HEK293T (cell line): ENCODE data around the gene ADAMTS17.

Experiments used
- FOXA1 ChIP-seq: fragments of 450-650 bp; IDR thresholded peaks from 2 replicates; pipeline ENCODE4 v1.6.1; 2016; ENCODE audit warnings: mild to moderate bottlenecking
- HDGF ChIP-seq: fragments of 450-650 bp; IDR thresholded peaks from 2 replicates; pipeline ENCODE4 v1.6.1; 2017; ENCODE audit warnings: antibody characterized with exemption, borderline replicate concordance
- L3MBTL2 ChIP-seq: fragments of 450-650 bp; conservative IDR thresholded peaks from 2 replicates; pipeline ENCODE4 v1.6.1; 2016; ENCODE audit warnings: mild to moderate bottlenecking
- LEF1 ChIP-seq: fragments of 450-650 bp; IDR thresholded peaks from 2 replicates; pipeline ENCODE4 v1.6.1; 2017; ENCODE audit warnings: mild to moderate bottlenecking, borderline replicate concordance
- SP1 ChIP-seq: fragments of 450-650 bp; IDR thresholded peaks from 2 replicates; pipeline ENCODE4 v1.6.1; 2017
- SUZ12 ChIP-seq: fragments of 450-650 bp; IDR thresholded peaks from 2 replicates; pipeline ENCODE4 v1.6.1; 2016; ENCODE audit warnings: mild to moderate bottlenecking
- ZNF384 ChIP-seq: fragments of 450-650 bp; IDR thresholded peaks from 2 replicates; pipeline ENCODE4 v1.6.1; 2016

DNA sequence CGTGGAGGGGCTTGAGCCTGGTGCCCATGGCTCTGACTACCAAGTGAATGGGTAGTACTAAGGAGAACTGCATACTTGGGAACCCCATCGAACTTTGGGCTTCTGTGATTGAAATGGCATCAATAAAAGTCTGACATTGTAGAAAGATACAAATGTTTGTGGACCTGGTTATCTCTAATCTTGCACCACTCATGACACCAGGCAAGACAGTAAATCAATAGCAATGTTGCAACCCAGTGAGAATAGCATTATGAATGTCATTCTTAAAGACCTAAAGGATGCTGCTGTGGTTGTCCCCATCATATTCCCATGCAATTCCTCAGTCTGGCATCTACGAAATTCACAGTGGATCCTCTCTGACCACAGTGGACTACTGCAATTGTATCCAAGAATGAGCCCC, 375.0 kb downstream of the ADAMTS17 start:
- no peak for TF ChIP-seq FOXA1
- TF ChIP-seq SUZ12 = no peak
- TF ChIP-seq SP1 = no peak
- no peak for TF ChIP-seq HDGF
- no peak for TF ChIP-seq ZNF384
- no peak for TF ChIP-seq L3MBTL2
- TF ChIP-seq LEF1 = no peak
